OCI-LY1 (cell line): ENCODE measurements around the gene DMTF1.
A peak's percentile ranks its signal among the peaks of the same experiment; 100 is the strongest.

ENCODE experiments used
- H2AFZ ChIP-seq: fragments of 200-600 bp; sonication (generic), shearing (Covaris generic); 2 replicates; pipeline ENCODE4 v1.6.0; 2014; ENCODE audit warnings: antibody characterized with exemption, mild to moderate bottlenecking, low read length
- H3F3A ChIP-seq: fragments of 200-600 bp; sonication (generic), shearing (Covaris generic); 2 replicates; pipeline ENCODE4 v1.6.0; 2014; ENCODE audit warnings: mild to moderate bottlenecking, antibody characterized with exemption, low read length, moderate library complexity; ENCODE audit not compliant: insufficient read depth
- H3K27ac ChIP-seq: fragments of 200-600 bp; sonication (generic); 2 replicates; pipeline ENCODE4 v1.5.1; 2014; ENCODE audit warnings: low read length, mixed run types, mild to moderate bottlenecking, low read depth; ENCODE audit not compliant: poor library complexity, severe bottlenecking
- H3K27me3 ChIP-seq: fragments of 200-600 bp; sonication (generic); 2 replicates; pipeline ENCODE4 v1.6.0; 2014; ENCODE audit warnings: antibody characterized with exemption, mild to moderate bottlenecking, low read length, moderate library complexity; ENCODE audit not compliant: insufficient read depth
- H3K36me3 ChIP-seq: fragments of 200-600 bp; sonication (generic); 2 replicates; pipeline ENCODE4 v1.6.1; 2014; ENCODE audit warnings: mild to moderate bottlenecking, antibody characterized with exemption, low read length, moderate library complexity, mixed read lengths; ENCODE audit not compliant: insufficient read depth
- H3K4me1 ChIP-seq: fragments of 200-600 bp; sonication (generic); 2 replicates; pipeline ENCODE4 v1.5.1; 2014; ENCODE audit warnings: mild to moderate bottlenecking, low read length, moderate library complexity; ENCODE audit not compliant: insufficient read depth, severe bottlenecking
- H3K4me2 ChIP-seq: fragments of 200-600 bp; sonication (generic), shearing (Covaris generic); 2 replicates; pipeline ENCODE4 v1.6.1; 2014; ENCODE audit warnings: low read length
- H3K4me3 ChIP-seq: fragments of 200-600 bp; sonication (generic); 2 replicates; pipeline ENCODE4 v1.5.1; 2014; ENCODE audit warnings: low read length, low read depth, mild to moderate bottlenecking, mixed read lengths; ENCODE audit not compliant: poor library complexity, severe bottlenecking
- H3K79me2 ChIP-seq: fragments of 200-600 bp; shearing (Covaris generic); 2 replicates; pipeline ENCODE4 v1.6.1; 2016; ENCODE audit warnings: mixed run types, low read length, mixed read lengths; ENCODE audit not compliant: insufficient read depth
- H3K9ac ChIP-seq: fragments of 200-600 bp; sonication (generic), shearing (Covaris generic); 2 replicates; pipeline ENCODE4 v1.6.1; 2014; ENCODE audit warnings: mild to moderate bottlenecking, low read length, mixed read lengths
- H3K9me2 ChIP-seq: fragments of 200-600 bp; sonication (generic), shearing (Covaris generic); 2 replicates; pipeline ENCODE4 v1.6.1; 2014; ENCODE audit warnings: low read depth, mild to moderate bottlenecking, low read length, mixed read lengths
- H3K9me3 ChIP-seq: fragments of 200-600 bp; shearing (Covaris generic); 2 replicates; pipeline ENCODE4 v1.6.1; 2014; ENCODE audit warnings: low read length, mixed read lengths
- H4K20me1 ChIP-seq: fragments of 200-600 bp; sonication (generic), shearing (Covaris generic); 2 replicates; pipeline ENCODE4 v1.6.0; 2016; ENCODE audit warnings: mild to moderate bottlenecking, low read length; ENCODE audit not compliant: insufficient read depth
- CTCF ChIP-seq: fragments of 200-600 bp; sonication (generic), shearing (Covaris generic); IDR thresholded peaks from 2 replicates; pipeline ENCODE4 v1.5.1; 2017; ENCODE audit warnings: mild to moderate bottlenecking, antibody characterized with exemption, low read length, moderate library complexity, mixed read lengths
- EZH2 ChIP-seq: fragments of 200-600 bp; sonication (generic), shearing (Covaris generic); IDR thresholded peaks from 2 replicates; pipeline ENCODE4 v1.8.0; 2017; ENCODE audit warnings: borderline replicate concordance, mixed run types, mild to moderate bottlenecking, antibody characterized with exemption, low read length, moderate library complexity, mixed read lengths

Gene DMTF1

GRCh38 chr7:87154569-87154968 is 2.3 kb downstream of the DMTF1 start:
- Histone ChIP-seq H3K36me3 (peaks cover 49% of the 10 kb centered on the region), H3K27me3 (no peaks in the 10 kb centered on the region), H3K27ac (peak overlapping the region; percentile 18), H3K4me1 (peaks cover 72% of the 10 kb centered on the region), H3K9me2 (no peaks in the 10 kb centered on the region), H3K9me3 (no peaks in the 10 kb centered on the region), H3F3A (0 out of 2 replicates have a peak, but pooled peaks cover 3% of the 10 kb centered on the region), H3K9ac (peak overlapping the region; percentile 82), H4K20me1 (peaks cover 7% of the 10 kb centered on the region; the same call in 1 of the 2 replicates), H3K4me2 (peak overlapping the region; percentile 80), H3K79me2 (peaks cover 70% of the 10 kb centered on the region), H3K4me3 (peak overlapping the region; percentile 84), H2AFZ (no peak overlapping the region)
- TF ChIP-seq CTCF: no peak
- TF ChIP-seq EZH2: no peak

- H2AFZ ChIP-seq: no peak overlapping the region
- H3K4me3 ChIP-seq: peak overlapping the region; percentile 84
- H3K4me1 ChIP-seq: peaks cover 75% of the 10 kb centered on the region
- no peak for TF ChIP-seq EZH2
- TF ChIP-seq CTCF: no peak
- H3K27me3 ChIP-seq: no peaks in the 10 kb centered on the region
- peak overlapping the region; percentile 13 for H3K27ac ChIP-seq
- peaks cover 82% of the 10 kb centered on the region for H3K79me2 ChIP-seq
- peak overlapping the region; percentile 12; the same call in 1 of the 2 replicates for H3K9ac ChIP-seq
- peaks cover 7% of the 10 kb centered on the region; the same call in 1 of the 2 replicates for H4K20me1 ChIP-seq
- H3K9me2 ChIP-seq: no peaks in the 10 kb centered on the region
- H3K9me3 ChIP-seq: no peaks in the 10 kb centered on the region
- peaks cover 61% of the 10 kb centered on the region for H3K36me3 ChIP-seq
- H3K4me2 ChIP-seq: peak overlapping the region; percentile 80
- H3F3A ChIP-seq: 0 out of 2 replicates have a peak, but pooled peaks cover 3% of the 10 kb centered on the region
Observed at GRCh38 chr7:87155788-87156187, 3.5 kb downstream of the DMTF1 start.

GRCh38 chr7:87156709-87157108 is 4.5 kb downstream of the DMTF1 start:
- Histone ChIP-seq H2AFZ (no peak overlapping the region), H3F3A (0 out of 2 replicates have a peak, but pooled peaks cover 3% of the 10 kb centered on the region), H3K9ac (no peak overlapping the region), H3K27me3 (no peaks in the 10 kb centered on the region), H3K27ac (peak overlapping the region; percentile 13), H3K9me2 (no peaks in the 10 kb centered on the region), H3K4me3 (peak overlapping the region; percentile 84), H3K9me3 (no peaks in the 10 kb centered on the region), H3K79me2 (peaks cover 90% of the 10 kb centered on the region), H3K4me1 (peaks cover 66% of the 10 kb centered on the region), H3K4me2 (peak overlapping the region; percentile 80), H4K20me1 (peaks cover 7% of the 10 kb centered on the region; the same call in 1 of the 2 replicates), H3K36me3 (peaks cover 61% of the 10 kb centered on the region)
- TF ChIP-seq CTCF (no peak), EZH2 (no peak)
